Measurements from ENCODE around the gene CALR. TPM values are rescaled to one million over a fixed set of nuclear protein-coding genes. Genes with fewer than 3 reads are reported as not detected.
A peak's percentile ranks its signal among the peaks of the same experiment; 100 is the strongest.

Gene CALR
- total and polyA plus RNA-seq, 9 of the 15 experiments (the other 6 are each of a cell fraction or from before 2014, with no cell fraction given), result 126 to 811 (median 642) TPM

GRCh38 chr19:12933287-12934072 is 4.9 kb upstream of the CALR start, which contains the start of gene FARSA (continued):
- TF ChIP-seq, protein P1, sequence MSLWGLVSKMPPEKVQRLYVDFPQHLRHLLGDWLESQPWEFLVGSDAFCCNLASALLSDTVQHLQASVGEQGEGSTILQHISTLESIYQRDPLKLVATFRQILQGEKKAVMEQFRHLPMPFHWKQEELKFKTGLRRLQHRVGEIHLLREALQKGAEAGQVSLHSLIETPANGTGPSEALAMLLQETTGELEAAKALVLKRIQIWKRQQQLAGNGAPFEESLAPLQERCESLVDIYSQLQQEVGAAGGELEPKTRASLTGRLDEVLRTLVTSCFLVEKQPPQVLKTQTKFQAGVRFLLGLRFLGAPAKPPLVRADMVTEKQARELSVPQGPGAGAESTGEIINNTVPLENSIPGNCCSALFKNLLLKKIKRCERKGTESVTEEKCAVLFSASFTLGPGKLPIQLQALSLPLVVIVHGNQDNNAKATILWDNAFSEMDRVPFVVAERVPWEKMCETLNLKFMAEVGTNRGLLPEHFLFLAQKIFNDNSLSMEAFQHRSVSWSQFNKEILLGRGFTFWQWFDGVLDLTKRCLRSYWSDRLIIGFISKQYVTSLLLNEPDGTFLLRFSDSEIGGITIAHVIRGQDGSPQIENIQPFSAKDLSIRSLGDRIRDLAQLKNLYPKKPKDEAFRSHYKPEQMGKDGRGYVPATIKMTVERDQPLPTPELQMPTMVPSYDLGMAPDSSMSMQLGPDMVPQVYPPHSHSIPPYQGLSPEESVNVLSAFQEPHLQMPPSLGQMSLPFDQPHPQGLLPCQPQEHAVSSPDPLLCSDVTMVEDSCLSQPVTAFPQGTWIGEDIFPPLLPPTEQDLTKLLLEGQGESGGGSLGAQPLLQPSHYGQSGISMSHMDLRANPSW (CRISPR knock-in tag; IDR thresholded peaks at IDR 0.05), result no peak; the same call in 1 of the 2 replicates
- TF ChIP-seq ASH1L (IDR thresholded peaks at IDR 0.05; ENCODE audit: borderline replicate concordance, low read depth, partially characterized antibody), result no peak
- TF ChIP-seq, protein P2, sequence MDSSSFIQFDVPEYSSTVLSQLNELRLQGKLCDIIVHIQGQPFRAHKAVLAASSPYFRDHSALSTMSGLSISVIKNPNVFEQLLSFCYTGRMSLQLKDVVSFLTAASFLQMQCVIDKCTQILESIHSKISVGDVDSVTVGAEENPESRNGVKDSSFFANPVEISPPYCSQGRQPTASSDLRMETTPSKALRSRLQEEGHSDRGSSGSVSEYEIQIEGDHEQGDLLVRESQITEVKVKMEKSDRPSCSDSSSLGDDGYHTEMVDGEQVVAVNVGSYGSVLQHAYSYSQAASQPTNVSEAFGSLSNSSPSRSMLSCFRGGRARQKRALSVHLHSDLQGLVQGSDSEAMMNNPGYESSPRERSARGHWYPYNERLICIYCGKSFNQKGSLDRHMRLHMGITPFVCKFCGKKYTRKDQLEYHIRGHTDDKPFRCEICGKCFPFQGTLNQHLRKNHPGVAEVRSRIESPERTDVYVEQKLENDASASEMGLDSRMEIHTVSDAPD (CRISPR knock-in tag; IDR thresholded peaks at IDR 0.05), result no peak
- peak; percentile 96 for TF ChIP-seq SUPT5H (IDR thresholded peaks at IDR 0.05)
- TF ChIP-seq HMGXB4 (CRISPR knock-in tag; IDR thresholded peaks at IDR 0.05), result peak; percentile 46; the same call in 1 of the 2 replicates
- TF ChIP-seq POLR2B (IDR thresholded peaks at IDR 0.05; ENCODE audit: low read depth, partially characterized antibody), result peak; percentile 81
- no peak for TF ChIP-seq NFE2 (IDR thresholded peaks at IDR 0.05; ENCODE audit: low read depth)
- TF ChIP-seq NFYB (IDR thresholded peaks at IDR 0.05; ENCODE audit: extremely low read depth, insufficient read length), result no peak
- no peak for TF ChIP-seq TEAD2 (tag; IDR thresholded peaks at IDR 0.05)
- TF ChIP-seq POLR2AphosphoS2 (IDR thresholded peaks at IDR 0.05; ENCODE audit: low read length), result 0 out of 2 replicates have a peak, but pooled peaks have one; percentile 77
- TF ChIP-seq HMGN3 (IDR thresholded peaks at IDR 0.05; ENCODE audit: borderline replicate concordance, extremely low read depth, insufficient read length, low read depth, low read length), result no peak
- no peak for TF ChIP-seq ZNF121 (CRISPR knock-in tag; conservative IDR thresholded peaks at IDR 0.05)
- TF ChIP-seq ZSCAN32 (CRISPR knock-in tag; IDR thresholded peaks at IDR 0.05), result no peak
- TF ChIP-seq USF1 (CRISPR knock-in tag; IDR thresholded peaks at IDR 0.05), result peak; percentile 71
- peak; percentile 30; the same call in 1 of the 2 replicates for TF ChIP-seq RAD51 (IDR thresholded peaks at IDR 0.05; ENCODE audit: borderline replicate concordance, low read depth)
- no peak for TF ChIP-seq ZNF717 (CRISPR knock-in tag; IDR thresholded peaks at IDR 0.05)
- TF ChIP-seq SNIP1 (IDR thresholded peaks at IDR 0.05; ENCODE audit: low read depth), result no peak
- TF ChIP-seq ZNF212 (CRISPR knock-in tag; IDR thresholded peaks at IDR 0.05), result no peak
- no peak for TF ChIP-seq SRSF3 (IDR thresholded peaks at IDR 0.05; ENCODE audit: insufficient read depth, low read length)
- peak; percentile 40; the same call in 1 of the 2 replicates for TF ChIP-seq ZBTB7A (IDR thresholded peaks at IDR 0.05; ENCODE audit: borderline replicate concordance, control insufficient read depth, low read depth, low read length)
